Measurements from ENCODE around the gene PECR. TPM values are rescaled to one million over a fixed set of nuclear protein-coding genes. Genes with fewer than 3 reads are reported as not detected.
A peak's percentile ranks its signal among the peaks of the same experiment; 100 is the strongest.

PECR gene
- total and polyA plus RNA-seq, 2 of the 13 experiments (the other 11 are each of a cell fraction or from before 2014, with no cell fraction given), result 151 to 153 TPM

DNA sequence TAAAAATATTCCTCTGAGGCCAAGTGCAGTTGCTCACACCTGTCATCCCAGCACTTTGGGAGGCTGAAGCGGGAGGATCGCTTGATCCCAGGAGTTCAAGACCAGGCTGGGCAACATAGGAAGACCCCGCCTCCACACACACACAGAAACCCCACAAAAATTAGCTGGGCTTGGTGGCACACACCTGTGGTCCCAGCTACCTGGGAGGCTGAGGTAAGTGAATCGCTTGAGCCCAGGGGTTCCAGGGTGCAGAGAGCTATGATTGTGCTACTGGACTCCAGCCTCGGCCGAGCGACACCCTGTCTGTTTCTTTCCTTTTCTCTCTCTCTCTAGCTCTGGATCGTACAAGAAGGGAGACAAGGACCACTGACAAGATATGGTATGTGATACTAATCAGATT is 25.7 kb upstream of the PECR start (continued):
- TF ChIP-seq, protein P1, sequence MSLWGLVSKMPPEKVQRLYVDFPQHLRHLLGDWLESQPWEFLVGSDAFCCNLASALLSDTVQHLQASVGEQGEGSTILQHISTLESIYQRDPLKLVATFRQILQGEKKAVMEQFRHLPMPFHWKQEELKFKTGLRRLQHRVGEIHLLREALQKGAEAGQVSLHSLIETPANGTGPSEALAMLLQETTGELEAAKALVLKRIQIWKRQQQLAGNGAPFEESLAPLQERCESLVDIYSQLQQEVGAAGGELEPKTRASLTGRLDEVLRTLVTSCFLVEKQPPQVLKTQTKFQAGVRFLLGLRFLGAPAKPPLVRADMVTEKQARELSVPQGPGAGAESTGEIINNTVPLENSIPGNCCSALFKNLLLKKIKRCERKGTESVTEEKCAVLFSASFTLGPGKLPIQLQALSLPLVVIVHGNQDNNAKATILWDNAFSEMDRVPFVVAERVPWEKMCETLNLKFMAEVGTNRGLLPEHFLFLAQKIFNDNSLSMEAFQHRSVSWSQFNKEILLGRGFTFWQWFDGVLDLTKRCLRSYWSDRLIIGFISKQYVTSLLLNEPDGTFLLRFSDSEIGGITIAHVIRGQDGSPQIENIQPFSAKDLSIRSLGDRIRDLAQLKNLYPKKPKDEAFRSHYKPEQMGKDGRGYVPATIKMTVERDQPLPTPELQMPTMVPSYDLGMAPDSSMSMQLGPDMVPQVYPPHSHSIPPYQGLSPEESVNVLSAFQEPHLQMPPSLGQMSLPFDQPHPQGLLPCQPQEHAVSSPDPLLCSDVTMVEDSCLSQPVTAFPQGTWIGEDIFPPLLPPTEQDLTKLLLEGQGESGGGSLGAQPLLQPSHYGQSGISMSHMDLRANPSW (CRISPR knock-in tag; IDR thresholded peaks at IDR 0.05; ENCODE audit: borderline replicate concordance), result no peak
- TF ChIP-seq CREM (IDR thresholded peaks at IDR 0.05), result no peak
- no peak for TF ChIP-seq CREM (CRISPR knock-in tag; IDR thresholded peaks at IDR 0.05)
- no peak for TF ChIP-seq ZNF510 (CRISPR knock-in tag; IDR thresholded peaks at IDR 0.05; ENCODE audit: low read depth)
- no peak for TF ChIP-seq ZNF260 (CRISPR knock-in tag; IDR thresholded peaks at IDR 0.05; ENCODE audit: borderline replicate concordance, low read depth)
- TF ChIP-seq, protein P2, sequence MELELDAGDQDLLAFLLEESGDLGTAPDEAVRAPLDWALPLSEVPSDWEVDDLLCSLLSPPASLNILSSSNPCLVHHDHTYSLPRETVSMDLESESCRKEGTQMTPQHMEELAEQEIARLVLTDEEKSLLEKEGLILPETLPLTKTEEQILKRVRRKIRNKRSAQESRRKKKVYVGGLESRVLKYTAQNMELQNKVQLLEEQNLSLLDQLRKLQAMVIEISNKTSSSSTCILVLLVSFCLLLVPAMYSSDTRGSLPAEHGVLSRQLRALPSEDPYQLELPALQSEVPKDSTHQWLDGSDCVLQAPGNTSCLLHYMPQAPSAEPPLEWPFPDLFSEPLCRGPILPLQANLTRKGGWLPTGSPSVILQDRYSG (CRISPR knock-in tag; IDR thresholded peaks at IDR 0.05), result no peak
- TF ChIP-seq ZMYM3 (CRISPR knock-in tag; IDR thresholded peaks at IDR 0.05), result no peak
- TF ChIP-seq, protein P3, sequence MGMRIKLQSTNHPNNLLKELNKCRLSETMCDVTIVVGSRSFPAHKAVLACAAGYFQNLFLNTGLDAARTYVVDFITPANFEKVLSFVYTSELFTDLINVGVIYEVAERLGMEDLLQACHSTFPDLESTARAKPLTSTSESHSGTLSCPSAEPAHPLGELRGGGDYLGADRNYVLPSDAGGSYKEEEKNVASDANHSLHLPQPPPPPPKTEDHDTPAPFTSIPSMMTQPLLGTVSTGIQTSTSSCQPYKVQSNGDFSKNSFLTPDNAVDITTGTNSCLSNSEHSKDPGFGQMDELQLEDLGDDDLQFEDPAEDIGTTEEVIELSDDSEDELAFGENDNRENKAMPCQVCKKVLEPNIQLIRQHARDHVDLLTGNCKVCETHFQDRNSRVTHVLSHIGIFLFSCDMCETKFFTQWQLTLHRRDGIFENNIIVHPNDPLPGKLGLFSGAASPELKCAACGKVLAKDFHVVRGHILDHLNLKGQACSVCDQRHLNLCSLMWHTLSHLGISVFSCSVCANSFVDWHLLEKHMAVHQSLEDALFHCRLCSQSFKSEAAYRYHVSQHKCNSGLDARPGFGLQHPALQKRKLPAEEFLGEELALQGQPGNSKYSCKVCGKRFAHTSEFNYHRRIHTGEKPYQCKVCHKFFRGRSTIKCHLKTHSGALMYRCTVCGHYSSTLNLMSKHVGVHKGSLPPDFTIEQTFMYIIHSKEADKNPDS (CRISPR knock-in tag; IDR thresholded peaks at IDR 0.05), result no peak
- 0 out of 2 replicates have a peak, but pooled peaks have one; percentile 42 for TF ChIP-seq BORCS8-MEF2B (CRISPR knock-in tag; IDR thresholded peaks at IDR 0.05)
- TF ChIP-seq TCF7L2 (IDR thresholded peaks at IDR 0.05; ENCODE audit: low read depth, low read length), result no peak
- TF ChIP-seq, protein P4, sequence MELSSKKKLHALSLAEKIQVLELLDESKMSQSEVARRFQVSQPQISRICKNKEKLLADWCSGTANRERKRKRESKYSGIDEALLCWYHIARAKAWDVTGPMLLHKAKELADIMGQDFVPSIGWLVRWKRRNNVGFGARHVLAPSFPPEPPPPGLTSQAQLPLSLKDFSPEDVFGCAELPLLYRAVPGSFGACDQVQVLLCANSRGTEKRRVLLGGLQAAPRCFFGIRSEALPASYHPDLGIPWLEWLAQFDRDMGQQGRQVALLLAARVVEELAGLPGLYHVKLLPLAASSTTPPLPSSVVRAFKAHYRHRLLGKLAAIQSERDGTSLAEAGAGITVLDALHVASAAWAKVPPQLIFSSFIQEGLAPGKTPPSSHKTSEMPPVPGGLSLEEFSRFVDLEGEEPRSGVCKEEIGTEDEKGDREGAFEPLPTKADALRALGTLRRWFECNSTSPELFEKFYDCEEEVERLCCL (CRISPR knock-in tag; IDR thresholded peaks at IDR 0.05; ENCODE audit: borderline replicate concordance), result no peak
- TF ChIP-seq KDM2A (CRISPR knock-in tag; IDR thresholded peaks at IDR 0.05; ENCODE audit: borderline replicate concordance, low read depth), result 0 out of 2 replicates have a peak, but pooled peaks have one; percentile 22
